H9 (cell line): Measurements from ENCODE around the gene PTPRK. TPM values are rescaled to one million over a fixed set of nuclear protein-coding genes. Genes with fewer than 3 reads are reported as not detected.

Experiments used
- DNase-seq: peaks from one replicate; pipeline ENCODE4 v3.0.0-alpha.2; 2017
- H2AFZ ChIP-seq: one replicate; pipeline ENCODE4 v1.6.1; 2013; ENCODE audit warnings: mild to moderate bottlenecking, low read length, control low read depth, moderate library complexity
- H2AK5ac ChIP-seq: 2 replicates; pipeline ENCODE4 v1.6.1; 2013; ENCODE audit warnings: low read length, control low read depth, mixed read lengths; ENCODE audit not compliant: insufficient read length
- H2BK120ac ChIP-seq: one replicate; pipeline ENCODE4 v1.6.1; 2013; ENCODE audit warnings: low read depth, mild to moderate bottlenecking, low read length, control low read depth, inconsistent platforms; ENCODE audit not compliant: poor library complexity, severe bottlenecking
- H2BK12ac ChIP-seq: 2 replicates; pipeline ENCODE4 v1.6.1; 2013; ENCODE audit warnings: low read length, control low read depth, mixed read lengths, low read depth; ENCODE audit not compliant: insufficient read length
- H2BK15ac ChIP-seq: 2 replicates; pipeline ENCODE4 v1.6.1; 2013; ENCODE audit warnings: low read depth, low read length, control low read depth
- H2BK20ac ChIP-seq: one replicate; pipeline ENCODE4 v1.6.1; 2013; ENCODE audit warnings: low read depth, mild to moderate bottlenecking, low read length, control low read depth, inconsistent platforms; ENCODE audit not compliant: poor library complexity, severe bottlenecking
- H2BK5ac ChIP-seq: 2 replicates; pipeline ENCODE4 v1.6.1; 2013; ENCODE audit warnings: low read length, control low read depth, mixed read lengths; ENCODE audit not compliant: insufficient read length
- H3K14ac ChIP-seq: 2 replicates; pipeline ENCODE4 v1.6.1; 2013; ENCODE audit warnings: low read length, control low read depth; ENCODE audit not compliant: insufficient read depth
- H3K18ac ChIP-seq: 2 replicates; pipeline ENCODE4 v1.6.1; 2013; ENCODE audit warnings: low read depth, mild to moderate bottlenecking, mixed read lengths, low read length, control low read depth; ENCODE audit not compliant: insufficient read length
- H3K23ac ChIP-seq: 2 replicates; pipeline ENCODE4 v1.6.1; 2013; ENCODE audit warnings: low read length, control low read depth, mixed read lengths, low read depth; ENCODE audit not compliant: insufficient read length
- H3K23me2 ChIP-seq: 2 replicates; pipeline ENCODE4 v1.6.1; 2013; ENCODE audit warnings: low read depth, mild to moderate bottlenecking, mixed read lengths, low read length, control low read depth; ENCODE audit not compliant: insufficient read length, poor library complexity, severe bottlenecking
- H3K27ac ChIP-seq: 2 replicates; pipeline ENCODE4 v1.5.1; 2013; ENCODE audit warnings: low read length, control low read depth, mixed read lengths, low read depth; ENCODE audit not compliant: insufficient read length
- H3K27me3 ChIP-seq: 2 replicates; pipeline ENCODE4 v1.6.1; 2013; ENCODE audit warnings: low read length, control low read depth, inconsistent platforms; ENCODE audit not compliant: insufficient read depth
- H3K4ac ChIP-seq: 2 replicates; pipeline ENCODE4 v1.6.1; 2013; ENCODE audit warnings: low read depth, mild to moderate bottlenecking, control low read depth, inconsistent platforms, low read length, moderate library complexity
- H3K4me1 ChIP-seq: 2 replicates; pipeline ENCODE4 v1.6.1; 2013; ENCODE audit warnings: low read length, control low read depth, inconsistent platforms; ENCODE audit not compliant: insufficient read depth
- H3K4me2 ChIP-seq: 2 replicates; pipeline ENCODE4 v1.6.1; 2013; ENCODE audit warnings: low read length, control low read depth, mixed read lengths; ENCODE audit not compliant: insufficient read length, insufficient read depth
- H3K56ac ChIP-seq: 2 replicates; pipeline ENCODE4 v1.6.1; 2013; ENCODE audit warnings: low read depth, mild to moderate bottlenecking, mixed read lengths, low read length, control low read depth; ENCODE audit not compliant: insufficient read length
- H3K79me1 ChIP-seq: 2 replicates; pipeline ENCODE4 v1.6.1; 2013; ENCODE audit warnings: low read depth, mild to moderate bottlenecking, moderate library complexity, low read length, control low read depth, inconsistent platforms; ENCODE audit not compliant: insufficient read depth, poor library complexity, severe bottlenecking
- H3K79me2 ChIP-seq: 2 replicates; pipeline ENCODE4 v1.6.1; 2013; ENCODE audit warnings: low read length, control low read depth, inconsistent platforms; ENCODE audit not compliant: insufficient read depth
- H3K9ac ChIP-seq: 2 replicates; pipeline ENCODE4 v1.6.1; 2013; ENCODE audit warnings: low read length, control low read depth, mixed read lengths; ENCODE audit not compliant: insufficient read length; ENCODE audit errors: extremely low read depth
- H3K9me3 ChIP-seq: one replicate; pipeline ENCODE4 v1.6.1; 2013; ENCODE audit warnings: low read depth, low read length, inconsistent platforms; ENCODE audit not compliant: control insufficient read depth
- H3T11ph ChIP-seq: one replicate; pipeline ENCODE4 v1.6.1; 2013; ENCODE audit warnings: mild to moderate bottlenecking, low read length, control low read depth, inconsistent platforms
- H4K20me1 ChIP-seq: one replicate; pipeline ENCODE4 v1.6.1; 2013; ENCODE audit not compliant: control insufficient read depth, insufficient read length, insufficient read depth
- H4K5ac ChIP-seq: 2 replicates; pipeline ENCODE4 v1.6.1; 2013; ENCODE audit warnings: low read depth, mild to moderate bottlenecking, mixed read lengths, low read length, control low read depth; ENCODE audit not compliant: insufficient read length
- H4K8ac ChIP-seq: replicated peaks from 2 replicates; pipeline ENCODE4 v1.6.1; 2013; ENCODE audit warnings: low read length, control low read depth, mixed read lengths, low read depth; ENCODE audit not compliant: insufficient read length
- H4K91ac ChIP-seq: 2 replicates; pipeline ENCODE4 v1.6.1; 2013; ENCODE audit warnings: low read depth, mild to moderate bottlenecking, moderate library complexity, mixed read lengths, low read length, control low read depth; ENCODE audit not compliant: insufficient read length
- H3K27ac Mint-ChIP-seq, 3 experiments: 2 replicates in 2 of 3; 3 replicates in 1 of 3; pipeline ENCODE4 v1.8.0; 2020 to 2021; ENCODE audit warnings: mixed read lengths in 3 of 3, mild to moderate bottlenecking in 1 of 3, moderate library complexity in 1 of 3
- H3K27me3 Mint-ChIP-seq: 2 replicates; pipeline ENCODE4 v1.8.0; 2021; ENCODE audit warnings: low read depth, mild to moderate bottlenecking, moderate library complexity, mixed read lengths
- H3K36me3 Mint-ChIP-seq, 3 experiments: 2 replicates in 2 of 3; 3 replicates in 1 of 3; pipeline ENCODE4 v1.8.0; 2020 to 2021; ENCODE audit warnings: low read depth in 3 of 3, mixed read lengths in 3 of 3; ENCODE audit not compliant: insufficient read depth in 1 of 3
- H3K4me1 Mint-ChIP-seq, 2 experiments: 2 replicates each; pipeline ENCODE4 v1.8.0; 2020; ENCODE audit warnings: mixed read lengths in 2 of 2
- H3K4me3 Mint-ChIP-seq, 2 experiments: 2 replicates in 1 of 2; 3 replicates in 1 of 2; pipeline ENCODE4 v1.8.0; 2020 to 2021; ENCODE audit warnings: mild to moderate bottlenecking in 2 of 2, mixed read lengths in 2 of 2, moderate library complexity in 1 of 2
- H3K9me3 Mint-ChIP-seq, 2 experiments: 2 replicates in 1 of 2; 3 replicates in 1 of 2; pipeline ENCODE4 v1.8.0; 2020; ENCODE audit warnings: mild to moderate bottlenecking in 2 of 2, mixed read lengths in 2 of 2, moderate library complexity in 1 of 2
- WGBS: extraction: QIAGEN DNeasy Blood & Tissue Kit; methylation state at CpG from one replicate; pipeline ENCODE4 v1.1.7; 2013; ENCODE audit warnings: missing lambda C conversion rate, low lambda C conversion rate, mixed read lengths; ENCODE audit not compliant: insufficient read length; ENCODE audit errors: extremely low coverage; 5-methylcytosine and 5-hydroxymethylcytosine counted together
- total RNA-seq: library from RNA; stranded (reverse); gene quantifications from 2 replicates; pipeline ENCODE4 v1.2.1, GENCODE V29; 2021
- TF ChIP-seq, protein P1 (sequence below): fragments of 200-600 bp; sonication (generic); conservative IDR thresholded peaks from 3 replicates; pipeline ENCODE4 v1.8.0; 2021; ENCODE audit warnings: antibody characterized with exemption, mild to moderate bottlenecking

The PTPRK gene
- total RNA-seq, 1 experiment from 2014 or later, result 47.9 TPM

DNA sequence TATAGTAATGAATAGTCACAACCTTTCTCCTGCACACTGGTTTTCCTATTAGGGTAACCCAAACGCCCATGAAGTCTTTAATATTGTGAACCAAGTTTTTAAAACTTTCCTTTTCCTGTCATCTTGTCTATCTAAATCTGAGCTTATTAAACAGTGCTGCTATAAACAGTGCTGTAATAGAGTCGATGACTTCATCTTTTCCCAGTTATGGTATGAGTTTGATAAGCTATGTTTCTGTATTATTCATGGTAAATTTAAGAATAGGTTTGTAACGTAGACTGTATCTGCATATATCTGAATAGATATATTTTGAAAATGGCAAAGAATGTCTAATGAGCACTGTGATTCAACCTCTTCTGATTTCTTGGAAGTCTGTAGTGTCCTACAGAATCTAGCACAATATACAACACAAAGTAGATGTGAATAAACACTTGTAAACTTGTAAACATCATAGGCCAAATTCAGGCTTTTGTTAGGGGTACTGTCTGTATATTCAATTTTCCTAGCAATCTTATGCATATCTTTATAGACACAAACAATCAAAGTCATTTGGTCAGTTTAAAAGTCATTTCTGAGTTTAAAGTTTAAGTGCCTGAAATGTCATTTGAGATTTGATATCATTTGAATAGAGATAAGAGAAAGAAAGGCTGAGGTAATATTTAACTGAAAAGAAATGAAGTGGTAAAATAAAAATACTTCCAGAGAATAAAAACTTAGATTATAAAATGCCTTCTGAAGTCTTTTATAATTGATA lies 155.5 kb downstream of the PTPRK start:
- H3K4me1 ChIP-seq, result no peaks in the 10 kb centered on the region; the same call in 1 of the 2 replicates
- no peak overlapping the region for H3K18ac ChIP-seq
- Mint-ChIP-seq H3K4me3 (no peak overlapping the region), H3K27me3 (no peaks in the 10 kb centered on the region), H3K9me3 (0 out of 5 replicates have a peak, but pooled peaks cover 0 to 3% of the 10 kb centered on the region in 2 experiments), H3K27ac (no peak overlapping the region), H3K4me1 (peaks cover 2 to 5% of the 10 kb centered on the region in 2 experiments; a peak in 2 of 4 replicates), H3K36me3 (peaks cover 0 to 5% (median 0%) of the 10 kb centered on the region in 3 experiments; a peak in 3 of 7 replicates)
- H3K23me2 ChIP-seq, result no peaks in the 10 kb centered on the region
- DNase-seq, result no peak
- H2AK5ac ChIP-seq, result no peak overlapping the region
- H3K14ac ChIP-seq, result no peak overlapping the region
- H3K27ac ChIP-seq, result no peak overlapping the region
- no peak overlapping the region for H2BK5ac ChIP-seq
- no peak overlapping the region for H2BK15ac ChIP-seq
- no peak overlapping the region for H4K8ac ChIP-seq
- no peaks in the 10 kb centered on the region for H3K79me1 ChIP-seq
- 0 out of 2 replicates have a peak, but pooled peaks cover 2% of the 10 kb centered on the region for H3K79me2 ChIP-seq
- H4K91ac ChIP-seq, result no peak overlapping the region
- H3T11ph ChIP-seq, result no peak overlapping the region
- H3K9me3 ChIP-seq, result no peaks in the 10 kb centered on the region
- no peak overlapping the region for H3K4me2 ChIP-seq
- TF ChIP-seq, protein P1, sequence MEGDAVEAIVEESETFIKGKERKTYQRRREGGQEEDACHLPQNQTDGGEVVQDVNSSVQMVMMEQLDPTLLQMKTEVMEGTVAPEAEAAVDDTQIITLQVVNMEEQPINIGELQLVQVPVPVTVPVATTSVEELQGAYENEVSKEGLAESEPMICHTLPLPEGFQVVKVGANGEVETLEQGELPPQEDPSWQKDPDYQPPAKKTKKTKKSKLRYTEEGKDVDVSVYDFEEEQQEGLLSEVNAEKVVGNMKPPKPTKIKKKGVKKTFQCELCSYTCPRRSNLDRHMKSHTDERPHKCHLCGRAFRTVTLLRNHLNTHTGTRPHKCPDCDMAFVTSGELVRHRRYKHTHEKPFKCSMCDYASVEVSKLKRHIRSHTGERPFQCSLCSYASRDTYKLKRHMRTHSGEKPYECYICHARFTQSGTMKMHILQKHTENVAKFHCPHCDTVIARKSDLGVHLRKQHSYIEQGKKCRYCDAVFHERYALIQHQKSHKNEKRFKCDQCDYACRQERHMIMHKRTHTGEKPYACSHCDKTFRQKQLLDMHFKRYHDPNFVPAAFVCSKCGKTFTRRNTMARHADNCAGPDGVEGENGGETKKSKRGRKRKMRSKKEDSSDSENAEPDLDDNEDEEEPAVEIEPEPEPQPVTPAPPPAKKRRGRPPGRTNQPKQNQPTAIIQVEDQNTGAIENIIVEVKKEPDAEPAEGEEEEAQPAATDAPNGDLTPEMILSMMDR, result no peak
- no peak overlapping the region for H2BK20ac ChIP-seq
- H2BK120ac ChIP-seq, result no peak overlapping the region
- H2BK12ac ChIP-seq, result no peak overlapping the region
- H3K27me3 ChIP-seq, result no peaks in the 10 kb centered on the region
- H2AFZ ChIP-seq, result no peak overlapping the region
- H3K4ac ChIP-seq, result no peak overlapping the region
- H4K5ac ChIP-seq, result no peak overlapping the region
- H3K56ac ChIP-seq, result no peak overlapping the region
- H3K9ac ChIP-seq, result no peak overlapping the region
- no peaks in the 10 kb centered on the region for H4K20me1 ChIP-seq
- no peak overlapping the region for H3K23ac ChIP-seq
- WGBS, result no CpG with 5 or more reads among the region's 3 CpGs
